HEK293 (cell line): ENCODE data around the gene ELAC1.

ENCODE experiments used
- CTCF ChIA-PET: fragments of 350-600 bp; formaldehyde crosslinking; extraction: SDS; loops from one replicate; lab custom pipeline; 2021; ENCODE audit warnings: antibody characterized with exemption; lab: Yijun Ruan, JAX
- POLR2A ChIA-PET: fragments of 300-600 bp; formaldehyde crosslinking; extraction: SDS; loops from one replicate; lab custom pipeline; 2020; ENCODE audit warnings: antibody characterized with exemption, inconsistent platforms; lab: Yijun Ruan, JAX
- H3K27ac ChIP-seq: fragments of 200-500 bp; sonication (Bioruptor generic); 2 replicates; pipeline ENCODE4 v1.5.1; 2014; ENCODE audit warnings: low read depth, low read length, control low read depth, inconsistent platforms; ENCODE audit errors: extremely low read depth
- H3K36me3 ChIP-seq, 2 experiments: fragments of 200-500 bp in 1 of 2; sonication (Bioruptor generic) in 1 of 2; 1 replicate in 1 of 2; 2 replicates in 1 of 2; pipeline ENCODE4 v1.5.1; 2014 to 2017; ENCODE audit warnings: inconsistent platforms in 2 of 2, low read length in 2 of 2; ENCODE audit not compliant: control insufficient read depth in 2 of 2, insufficient read depth in 1 of 2
- H3K4me1 ChIP-seq: fragments of 200-500 bp; sonication (Bioruptor generic); 2 replicates; pipeline ENCODE4 v1.5.1; 2014; ENCODE audit warnings: mild to moderate bottlenecking, low read length, inconsistent platforms; ENCODE audit not compliant: control insufficient read depth, insufficient read depth
- H3K4me3 ChIP-seq: 2 replicates; pipeline ENCODE4 v1.5.1; 2011; ENCODE audit warnings: low read depth, mild to moderate bottlenecking, control low read depth, low read length, moderate library complexity
- H3K9me3 ChIP-seq: fragments of 200-500 bp; sonication (Bioruptor generic); 2 replicates; pipeline ENCODE4 v1.5.1; 2014; ENCODE audit warnings: low read depth, low read length, inconsistent platforms; ENCODE audit not compliant: control insufficient read depth, insufficient read depth
- FEZF1 ChIP-seq: fragments of 450-650 bp; formaldehyde crosslinking; IDR thresholded peaks from 2 replicates; pipeline ENCODE4 v1.5.1; 2016; ENCODE audit warnings: missing biosample characterization, missing genetic modification characterization
- GLI2 ChIP-seq: fragments of 450-650 bp; formaldehyde crosslinking; IDR thresholded peaks from 2 replicates; pipeline ENCODE4; 2017; ENCODE audit warnings: missing biosample characterization, missing genetic modification characterization, low read depth, borderline replicate concordance
- GLIS1 ChIP-seq: fragments of 450-650 bp; formaldehyde crosslinking; IDR thresholded peaks from 2 replicates; pipeline ENCODE4 v1.5.1; 2016; ENCODE audit warnings: missing biosample characterization, missing genetic modification characterization
- KLF10 ChIP-seq: fragments of 450-650 bp; IDR thresholded peaks from 2 replicates; pipeline ENCODE4 v1.5.1; 2018; ENCODE audit warnings: missing biosample characterization, mild to moderate bottlenecking, missing genetic modification characterization
- KLF16 ChIP-seq: fragments of 450-650 bp; formaldehyde crosslinking; IDR thresholded peaks from 2 replicates; pipeline ENCODE4 v1.5.1; 2017; ENCODE audit warnings: missing biosample characterization, missing genetic modification characterization
- MEIS1 ChIP-seq: sonication (generic); formaldehyde crosslinking; IDR thresholded peaks from 2 replicates; pipeline ENCODE4 v1.8.1; 2022; ENCODE audit warnings: missing genetic modification reagents, mild to moderate bottlenecking, borderline replicate concordance
- OSR2 ChIP-seq: fragments of 450-650 bp; formaldehyde crosslinking; IDR thresholded peaks from 2 replicates; pipeline ENCODE4 v1.5.1; 2016; ENCODE audit warnings: missing biosample characterization, missing genetic modification characterization
- OVOL3 ChIP-seq: fragments of 450-650 bp; formaldehyde crosslinking; IDR thresholded peaks from 2 replicates; pipeline ENCODE4 v1.5.1; 2016; ENCODE audit warnings: missing biosample characterization, missing genetic modification characterization
- PRDM1 ChIP-seq: fragments of 450-650 bp; formaldehyde crosslinking; IDR thresholded peaks from 2 replicates; pipeline ENCODE4; 2016; ENCODE audit warnings: missing biosample characterization, missing genetic modification characterization
- SALL2 ChIP-seq: fragments of 450-650 bp; formaldehyde crosslinking; IDR thresholded peaks from 2 replicates; pipeline ENCODE4 v1.5.0; 2017; ENCODE audit warnings: missing biosample characterization, mild to moderate bottlenecking, missing genetic modification characterization, borderline replicate concordance
- SCRT1 ChIP-seq: fragments of 450-650 bp; formaldehyde crosslinking; IDR thresholded peaks from 2 replicates; pipeline ENCODE4 v1.5.1; 2016; ENCODE audit warnings: missing biosample characterization, missing genetic modification characterization, borderline replicate concordance
- TCF7L2 ChIP-seq: IDR thresholded peaks from 2 replicates; pipeline ENCODE4 v1.6.1; 2011; ENCODE audit warnings: low read depth, mild to moderate bottlenecking, inconsistent platforms, low read length, moderate library complexity, borderline replicate concordance
- YY1 ChIP-seq: fragments of 450-650 bp; formaldehyde crosslinking; IDR thresholded peaks from 2 replicates; pipeline ENCODE4 v1.5.1; 2018; ENCODE audit warnings: missing biosample characterization, missing genetic modification characterization
- ZBTB21 ChIP-seq: fragments of 450-650 bp; formaldehyde crosslinking; IDR thresholded peaks from 2 replicates; pipeline ENCODE4 v1.5.1; 2017; ENCODE audit warnings: missing biosample characterization, missing genetic modification characterization
- ZBTB7A ChIP-seq: fragments of 450-650 bp; formaldehyde crosslinking; IDR thresholded peaks from 2 replicates; pipeline ENCODE4 v1.5.1; 2016; ENCODE audit warnings: low read depth, missing biosample characterization, missing genetic modification characterization
- ZFP37 ChIP-seq: fragments of 450-650 bp; formaldehyde crosslinking; IDR thresholded peaks from 2 replicates; pipeline ENCODE4 v1.5.1; 2016; ENCODE audit warnings: missing biosample characterization, missing genetic modification characterization
- ZFP69B ChIP-seq: fragments of 450-650 bp; formaldehyde crosslinking; IDR thresholded peaks from 2 replicates; pipeline ENCODE4 v1.5.1; 2016; ENCODE audit warnings: missing biosample characterization, missing genetic modification characterization
- ZNF133 ChIP-seq: fragments of 450-650 bp; formaldehyde crosslinking; IDR thresholded peaks from 2 replicates; pipeline ENCODE4 v1.5.1; 2016; ENCODE audit warnings: missing biosample characterization, missing genetic modification characterization
- ZNF146 ChIP-seq: fragments of 450-650 bp; formaldehyde crosslinking; IDR thresholded peaks from 2 replicates; pipeline ENCODE4 v1.5.1; 2016; ENCODE audit warnings: missing biosample characterization, missing genetic modification characterization
- ZNF169 ChIP-seq: fragments of 450-650 bp; formaldehyde crosslinking; IDR thresholded peaks from 2 replicates; pipeline ENCODE4 v1.5.1; 2016; ENCODE audit warnings: missing biosample characterization, missing genetic modification characterization
- ZNF202 ChIP-seq: fragments of 450-650 bp; formaldehyde crosslinking; IDR thresholded peaks from 2 replicates; pipeline ENCODE4 v1.5.1; 2016; ENCODE audit warnings: missing biosample characterization, missing genetic modification characterization, borderline replicate concordance
- ZNF239 ChIP-seq: fragments of 450-650 bp; formaldehyde crosslinking; IDR thresholded peaks from 2 replicates; pipeline ENCODE4 v1.5.1; 2016; ENCODE audit warnings: missing biosample characterization, missing genetic modification characterization
- ZNF324 ChIP-seq: fragments of 450-650 bp; formaldehyde crosslinking; IDR thresholded peaks from 2 replicates; pipeline ENCODE4 v1.5.1; 2016; ENCODE audit warnings: missing biosample characterization, missing genetic modification characterization
- ZNF394 ChIP-seq: fragments of 450-650 bp; formaldehyde crosslinking; IDR thresholded peaks from 2 replicates; pipeline ENCODE4 v1.5.1; 2016; ENCODE audit warnings: missing biosample characterization, missing genetic modification characterization, mild to moderate bottlenecking, moderate library complexity, borderline replicate concordance
- ZNF426 ChIP-seq: fragments of 450-650 bp; formaldehyde crosslinking; IDR thresholded peaks from 2 replicates; pipeline ENCODE4 v1.5.1; 2017; ENCODE audit warnings: missing biosample characterization, missing genetic modification characterization, mild to moderate bottlenecking, inconsistent platforms, moderate library complexity
- ZNF843 ChIP-seq: fragments of 450-650 bp; formaldehyde crosslinking; IDR thresholded peaks from 2 replicates; pipeline ENCODE4 v1.5.1; 2016; ENCODE audit warnings: missing biosample characterization, missing genetic modification characterization
- TF ChIP-seq, protein P1 (sequence below): fragments of 450-650 bp; formaldehyde crosslinking; IDR thresholded peaks from 2 replicates; pipeline ENCODE4 v1.5.1; 2016; ENCODE audit warnings: missing biosample characterization, missing genetic modification characterization
- TF ChIP-seq, protein P2 (sequence below): fragments of 450-650 bp; formaldehyde crosslinking; IDR thresholded peaks from 2 replicates; pipeline ENCODE4 v1.5.1; 2016; ENCODE audit warnings: missing biosample characterization, missing genetic modification characterization
- TF ChIP-seq, protein P3 (sequence below): fragments of 450-650 bp; formaldehyde crosslinking; IDR thresholded peaks from 2 replicates; pipeline ENCODE4 v1.5.1; 2016; ENCODE audit warnings: missing biosample characterization, missing genetic modification characterization
- TF ChIP-seq, protein P4 (sequence below): fragments of 450-650 bp; formaldehyde crosslinking; IDR thresholded peaks from 2 replicates; pipeline ENCODE4 v1.5.1; 2016; ENCODE audit warnings: missing biosample characterization, missing genetic modification characterization

Gene ELAC1

DNA sequence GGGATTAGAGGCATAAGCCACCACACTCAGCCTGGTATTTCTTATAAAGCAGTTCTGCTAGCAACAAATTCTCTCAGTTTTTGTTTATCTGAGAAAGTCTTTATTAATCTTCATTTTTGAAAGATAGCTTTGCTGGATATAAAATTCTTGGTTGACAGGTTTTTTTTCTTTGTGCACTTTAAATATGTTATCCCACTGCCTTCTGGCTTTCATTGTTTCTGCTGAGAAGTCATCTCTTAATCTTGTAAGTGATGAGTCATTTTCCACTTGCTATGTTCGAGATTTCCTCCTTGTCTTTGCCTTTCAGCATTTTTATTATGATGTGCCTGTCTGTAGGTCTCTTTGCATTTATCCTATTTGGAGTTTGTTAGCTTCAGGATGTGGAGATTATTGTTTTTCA, 5.9 kb upstream of the ELAC1 start (continued):
- TF ChIP-seq FEZF1 (tag by site-specific recombination) (no peak), SALL2 (tag by site-specific recombination) (no peak), ZNF202 (tag by site-specific recombination) (no peak), ZFP37 (tag by site-specific recombination) (no peak), MEIS1 (CRISPR knock-in tag) (no peak), KLF16 (tag by site-specific recombination) (no peak), ZBTB7A (tag by site-specific recombination) (no peak), OVOL3 (no peak), ZNF394 (tag by site-specific recombination) (no peak)
- TF ChIP-seq, protein P1, sequence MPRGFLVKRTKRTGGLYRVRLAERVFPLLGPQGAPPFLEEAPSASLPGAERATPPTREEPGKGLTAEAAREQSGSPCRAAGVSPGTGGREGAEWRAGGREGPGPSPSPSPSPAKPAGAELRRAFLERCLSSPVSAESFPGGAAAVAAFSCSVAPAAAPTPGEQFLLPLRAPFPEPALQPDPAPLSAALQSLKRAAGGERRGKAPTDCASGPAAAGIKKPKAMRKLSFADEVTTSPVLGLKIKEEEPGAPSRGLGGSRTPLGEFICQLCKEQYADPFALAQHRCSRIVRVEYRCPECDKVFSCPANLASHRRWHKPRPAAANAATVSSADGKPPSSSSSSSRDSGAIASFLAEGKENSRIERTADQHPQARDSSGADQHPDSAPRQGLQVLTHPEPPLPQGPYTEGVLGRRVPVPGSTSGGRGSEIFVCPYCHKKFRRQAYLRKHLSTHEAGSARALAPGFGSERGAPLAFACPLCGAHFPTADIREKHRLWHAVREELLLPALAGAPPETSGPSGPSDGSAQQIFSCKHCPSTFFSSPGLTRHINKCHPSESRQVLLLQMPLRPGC (tag by site-specific recombination) = no peak

DNA sequence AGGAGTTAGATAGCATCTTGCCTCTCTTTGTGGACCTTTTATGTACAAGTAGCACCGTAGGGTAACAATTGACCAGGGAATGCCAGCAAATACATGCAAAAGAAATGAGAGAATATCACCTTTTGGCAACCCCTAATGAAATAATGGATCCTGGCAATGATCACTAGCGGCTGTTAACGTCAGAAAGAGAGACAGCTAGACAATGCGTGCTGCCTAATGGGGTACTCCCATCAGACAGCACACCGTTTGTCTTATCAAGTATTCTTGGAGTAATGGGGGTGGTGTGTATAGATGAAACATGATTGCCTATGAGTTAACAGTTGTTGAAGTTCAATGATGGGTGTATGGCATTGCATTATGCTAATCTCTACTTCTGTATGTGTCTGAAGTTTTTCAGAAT, 1.6 kb downstream of the ELAC1 start:
- no peak overlapping the region for H3K27ac ChIP-seq
- CTCF ChIA-PET = interaction anchor here (1.5 kb wide), 1 partner anchor 82 kb away, joined by 7 read pairs; no protein-coding TSS in a partner anchor
- peaks cover 0 to 3% of the 10 kb centered on the region in 2 experiments; a peak in 1 of 3 replicates for H3K36me3 ChIP-seq
- H3K4me3 ChIP-seq = no peak overlapping the region
- peaks cover 15% of the 10 kb centered on the region for H3K4me1 ChIP-seq
- no peaks in the 10 kb centered on the region for H3K9me3 ChIP-seq
- no peak for TF ChIP-seq ZFP69B
- no peak for TF ChIP-seq ZNF169
- no peak for TF ChIP-seq ZNF133 (tag by site-specific recombination)
- no peak for TF ChIP-seq YY1 (tag by site-specific recombination)
- TF ChIP-seq ZNF324 (tag by site-specific recombination) = no peak
- no peak for TF ChIP-seq ZNF146 (tag by site-specific recombination)
- POLR2A ChIA-PET = interaction anchor here (1.2 kb wide), 1 partner anchor 91 kb away, joined by 4 read pairs; the partner anchor contains the start of gene ME2

DNA sequence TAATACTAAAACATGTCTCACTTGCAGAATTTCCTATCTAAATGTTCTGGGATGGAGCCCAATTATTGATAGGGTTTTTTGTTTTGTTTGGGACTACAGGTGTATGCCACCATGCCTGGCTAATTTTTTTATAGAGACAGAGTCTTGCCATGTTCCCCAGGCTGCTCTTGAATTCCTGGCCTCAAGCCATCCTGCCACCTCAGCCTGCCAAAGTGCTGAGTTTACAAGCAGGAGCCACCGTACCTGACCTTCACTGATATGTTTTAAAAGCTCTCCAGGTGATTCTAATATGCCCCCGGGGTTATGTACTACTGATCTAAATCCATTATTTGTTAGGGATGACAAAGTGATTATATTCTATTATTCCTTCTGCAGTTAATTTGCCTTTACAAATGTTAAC, 2.2 kb downstream of the ELAC1 start:
- ChIA-PET CTCF (interaction anchor here (0.6 to 1.5 kb wide), 3 partner anchors 82 to 85 kb away, joined by 3 to 7 read pairs (median 5); no protein-coding TSS in a partner anchor), POLR2A (interaction anchor here (1.0 to 1.2 kb wide), 2 partner anchors 60 to 91 kb away, joined by 4 read pairs; partner anchors contain the start of genes ME2 and SMAD4)
- Histone ChIP-seq H3K36me3 (peaks cover 3 to 8% of the 10 kb centered on the region in 2 experiments), H3K27ac (no peak overlapping the region), H3K9me3 (no peaks in the 10 kb centered on the region), H3K4me1 (peaks cover 15% of the 10 kb centered on the region), H3K4me3 (no peak overlapping the region)
- TF ChIP-seq ZBTB21 = no peak
- 0 out of 2 replicates have a peak, but pooled peaks have one; percentile 12 for TF ChIP-seq SCRT1 (tag by site-specific recombination)
- 0 out of 2 replicates have a peak, but pooled peaks have one; percentile 21 for TF ChIP-seq KLF10 (tag by site-specific recombination)
- TF ChIP-seq, protein P2, sequence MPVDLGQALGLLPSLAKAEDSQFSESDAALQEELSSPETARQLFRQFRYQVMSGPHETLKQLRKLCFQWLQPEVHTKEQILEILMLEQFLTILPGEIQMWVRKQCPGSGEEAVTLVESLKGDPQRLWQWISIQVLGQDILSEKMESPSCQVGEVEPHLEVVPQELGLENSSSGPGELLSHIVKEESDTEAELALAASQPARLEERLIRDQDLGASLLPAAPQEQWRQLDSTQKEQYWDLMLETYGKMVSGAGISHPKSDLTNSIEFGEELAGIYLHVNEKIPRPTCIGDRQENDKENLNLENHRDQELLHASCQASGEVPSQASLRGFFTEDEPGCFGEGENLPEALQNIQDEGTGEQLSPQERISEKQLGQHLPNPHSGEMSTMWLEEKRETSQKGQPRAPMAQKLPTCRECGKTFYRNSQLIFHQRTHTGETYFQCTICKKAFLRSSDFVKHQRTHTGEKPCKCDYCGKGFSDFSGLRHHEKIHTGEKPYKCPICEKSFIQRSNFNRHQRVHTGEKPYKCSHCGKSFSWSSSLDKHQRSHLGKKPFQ (tag by site-specific recombination) = no peak
- peak; percentile 41; the same call in 1 of the 2 replicates for TF ChIP-seq OSR2 (tag by site-specific recombination)
- no peak for TF ChIP-seq PRDM1 (tag by site-specific recombination)
- no peak for TF ChIP-seq ZNF843 (tag by site-specific recombination)
- TF ChIP-seq, protein P3, sequence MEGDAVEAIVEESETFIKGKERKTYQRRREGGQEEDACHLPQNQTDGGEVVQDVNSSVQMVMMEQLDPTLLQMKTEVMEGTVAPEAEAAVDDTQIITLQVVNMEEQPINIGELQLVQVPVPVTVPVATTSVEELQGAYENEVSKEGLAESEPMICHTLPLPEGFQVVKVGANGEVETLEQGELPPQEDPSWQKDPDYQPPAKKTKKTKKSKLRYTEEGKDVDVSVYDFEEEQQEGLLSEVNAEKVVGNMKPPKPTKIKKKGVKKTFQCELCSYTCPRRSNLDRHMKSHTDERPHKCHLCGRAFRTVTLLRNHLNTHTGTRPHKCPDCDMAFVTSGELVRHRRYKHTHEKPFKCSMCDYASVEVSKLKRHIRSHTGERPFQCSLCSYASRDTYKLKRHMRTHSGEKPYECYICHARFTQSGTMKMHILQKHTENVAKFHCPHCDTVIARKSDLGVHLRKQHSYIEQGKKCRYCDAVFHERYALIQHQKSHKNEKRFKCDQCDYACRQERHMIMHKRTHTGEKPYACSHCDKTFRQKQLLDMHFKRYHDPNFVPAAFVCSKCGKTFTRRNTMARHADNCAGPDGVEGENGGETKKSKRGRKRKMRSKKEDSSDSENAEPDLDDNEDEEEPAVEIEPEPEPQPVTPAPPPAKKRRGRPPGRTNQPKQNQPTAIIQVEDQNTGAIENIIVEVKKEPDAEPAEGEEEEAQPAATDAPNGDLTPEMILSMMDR = no peak
- TF ChIP-seq GLI2 (tag by site-specific recombination) = no peak
- TF ChIP-seq, protein P4, sequence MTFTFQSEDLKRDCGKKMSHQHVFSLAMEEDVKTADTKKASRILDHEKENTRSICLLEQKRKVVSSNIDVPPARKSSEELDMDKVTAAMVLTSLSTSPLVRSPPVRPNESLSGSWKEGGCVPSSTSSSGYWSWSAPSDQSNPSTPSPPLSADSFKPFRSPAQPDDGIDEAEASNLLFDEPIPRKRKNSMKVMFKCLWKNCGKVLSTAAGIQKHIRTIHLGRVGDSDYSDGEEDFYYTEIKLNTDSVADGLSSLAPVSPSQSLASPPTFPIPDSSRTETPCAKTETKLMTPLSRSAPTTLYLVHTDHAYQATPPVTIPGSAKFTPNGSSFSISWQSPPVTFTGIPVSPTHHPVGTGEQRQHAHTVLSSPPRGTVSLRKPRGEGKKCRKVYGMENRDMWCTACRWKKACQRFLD = no peak
- no peak for TF ChIP-seq TCF7L2
- TF ChIP-seq GLIS1 (tag by site-specific recombination) = 0 out of 2 replicates have a peak, but pooled peaks have one; percentile 5
- TF ChIP-seq ZNF239 (tag by site-specific recombination) = no peak
- TF ChIP-seq ZNF426 = no peak
